Measurements from ENCODE around the gene WDSUB1.

WDSUB1 gene

DNA sequence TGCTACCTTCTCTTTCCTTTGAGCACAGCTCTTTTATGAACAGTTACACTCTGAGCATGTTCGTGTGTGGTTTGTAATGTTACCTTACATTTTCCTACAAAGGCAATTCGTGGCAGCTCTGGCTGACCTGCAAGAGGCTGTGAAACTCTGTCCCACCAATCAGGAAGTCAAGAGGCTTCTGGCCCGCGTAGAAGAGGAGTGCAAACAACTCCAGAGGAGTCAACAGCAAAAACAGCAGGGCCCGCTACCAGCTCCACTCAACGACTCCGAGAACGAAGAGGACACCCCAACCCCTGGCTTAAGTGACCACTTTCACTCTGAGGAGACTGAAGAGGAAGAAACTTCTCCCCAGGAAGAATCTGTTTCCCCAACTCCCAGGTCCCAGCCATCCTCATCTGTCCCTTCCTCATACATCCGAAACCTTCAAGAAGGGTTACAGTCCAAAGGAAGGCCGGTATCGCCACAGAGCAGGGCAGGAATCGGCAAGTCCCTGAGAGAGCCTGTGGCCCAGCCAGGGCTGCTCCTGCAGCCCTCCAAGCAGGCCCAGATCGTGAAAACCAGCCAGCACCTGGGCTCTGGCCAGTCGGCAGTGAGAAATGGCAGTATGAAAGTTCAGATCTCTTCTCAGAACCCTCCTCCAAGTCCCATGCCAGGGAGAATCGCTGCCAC is 56.9 kb downstream of the WDSUB1 start:
- DNase-seq (ENCODE audit: low read depth) = no peak
- H3K4me3 ChIP-seq (ENCODE audit: low read length) = no peak overlapping the region
- TF ChIP-seq, protein P1, sequence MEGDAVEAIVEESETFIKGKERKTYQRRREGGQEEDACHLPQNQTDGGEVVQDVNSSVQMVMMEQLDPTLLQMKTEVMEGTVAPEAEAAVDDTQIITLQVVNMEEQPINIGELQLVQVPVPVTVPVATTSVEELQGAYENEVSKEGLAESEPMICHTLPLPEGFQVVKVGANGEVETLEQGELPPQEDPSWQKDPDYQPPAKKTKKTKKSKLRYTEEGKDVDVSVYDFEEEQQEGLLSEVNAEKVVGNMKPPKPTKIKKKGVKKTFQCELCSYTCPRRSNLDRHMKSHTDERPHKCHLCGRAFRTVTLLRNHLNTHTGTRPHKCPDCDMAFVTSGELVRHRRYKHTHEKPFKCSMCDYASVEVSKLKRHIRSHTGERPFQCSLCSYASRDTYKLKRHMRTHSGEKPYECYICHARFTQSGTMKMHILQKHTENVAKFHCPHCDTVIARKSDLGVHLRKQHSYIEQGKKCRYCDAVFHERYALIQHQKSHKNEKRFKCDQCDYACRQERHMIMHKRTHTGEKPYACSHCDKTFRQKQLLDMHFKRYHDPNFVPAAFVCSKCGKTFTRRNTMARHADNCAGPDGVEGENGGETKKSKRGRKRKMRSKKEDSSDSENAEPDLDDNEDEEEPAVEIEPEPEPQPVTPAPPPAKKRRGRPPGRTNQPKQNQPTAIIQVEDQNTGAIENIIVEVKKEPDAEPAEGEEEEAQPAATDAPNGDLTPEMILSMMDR (conservative IDR thresholded peaks at IDR 0.05; ENCODE audit: low read length) = no peak

DNA sequence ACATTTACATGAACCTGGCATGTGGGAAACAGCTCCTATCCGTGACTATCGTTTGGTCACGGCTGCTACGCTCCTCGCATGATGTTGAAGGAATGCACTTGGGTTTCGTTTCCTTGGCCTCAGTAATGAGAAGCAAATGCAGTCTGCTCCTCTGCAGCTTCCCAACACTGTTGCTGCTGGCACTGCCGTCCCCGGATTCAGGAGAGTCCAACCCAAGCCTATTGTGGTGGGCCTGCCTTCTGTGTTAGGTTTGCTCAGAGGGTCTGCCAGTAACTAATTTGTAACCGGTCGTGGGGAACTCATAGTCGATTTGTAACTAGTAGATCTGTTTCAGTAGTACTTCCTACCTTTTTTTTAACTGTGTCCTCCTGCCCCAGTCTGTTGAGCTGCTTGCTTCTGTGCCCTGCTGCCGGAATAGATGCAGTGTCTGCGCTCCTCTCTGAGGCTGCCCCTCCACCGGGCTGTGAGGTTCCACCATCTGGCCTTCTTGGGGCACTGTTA is 58.4 kb downstream of the WDSUB1 start:
- peak; percentile 95 for DNase-seq (ENCODE audit: low read depth)
- TF ChIP-seq, protein P1 (conservative IDR thresholded peaks at IDR 0.05; ENCODE audit: low read length) = peak; percentile 17; the same call in 1 of the 2 replicates
- peak overlapping the region; percentile 42 for H3K4me3 ChIP-seq (ENCODE audit: low read length)

DNA sequence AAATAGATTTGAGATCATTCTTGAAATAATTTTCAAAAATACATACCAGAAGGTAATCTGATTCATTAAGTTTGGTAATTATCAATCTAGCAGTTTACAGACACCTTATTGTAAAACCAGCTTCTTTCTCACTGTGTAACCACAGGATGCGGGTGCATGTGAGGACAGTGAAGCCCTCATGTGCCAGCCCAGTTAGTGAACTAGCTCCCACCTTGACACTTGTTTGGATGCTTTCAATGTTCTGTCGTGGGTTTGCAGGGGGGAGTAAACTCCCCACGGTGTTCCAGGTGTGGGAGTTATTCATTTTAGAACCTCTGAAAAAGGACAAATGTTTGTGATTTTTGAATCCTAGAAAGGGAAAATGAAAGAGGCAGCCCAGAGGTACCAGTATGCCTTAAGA is 59.0 kb downstream of the WDSUB1 start:
- H3K4me3 ChIP-seq (ENCODE audit: low read length) = peak overlapping the region; percentile 42
- TF ChIP-seq, protein P1 (conservative IDR thresholded peaks at IDR 0.05; ENCODE audit: low read length) = no peak
- peak; percentile 35 for DNase-seq (ENCODE audit: low read depth)

DNA sequence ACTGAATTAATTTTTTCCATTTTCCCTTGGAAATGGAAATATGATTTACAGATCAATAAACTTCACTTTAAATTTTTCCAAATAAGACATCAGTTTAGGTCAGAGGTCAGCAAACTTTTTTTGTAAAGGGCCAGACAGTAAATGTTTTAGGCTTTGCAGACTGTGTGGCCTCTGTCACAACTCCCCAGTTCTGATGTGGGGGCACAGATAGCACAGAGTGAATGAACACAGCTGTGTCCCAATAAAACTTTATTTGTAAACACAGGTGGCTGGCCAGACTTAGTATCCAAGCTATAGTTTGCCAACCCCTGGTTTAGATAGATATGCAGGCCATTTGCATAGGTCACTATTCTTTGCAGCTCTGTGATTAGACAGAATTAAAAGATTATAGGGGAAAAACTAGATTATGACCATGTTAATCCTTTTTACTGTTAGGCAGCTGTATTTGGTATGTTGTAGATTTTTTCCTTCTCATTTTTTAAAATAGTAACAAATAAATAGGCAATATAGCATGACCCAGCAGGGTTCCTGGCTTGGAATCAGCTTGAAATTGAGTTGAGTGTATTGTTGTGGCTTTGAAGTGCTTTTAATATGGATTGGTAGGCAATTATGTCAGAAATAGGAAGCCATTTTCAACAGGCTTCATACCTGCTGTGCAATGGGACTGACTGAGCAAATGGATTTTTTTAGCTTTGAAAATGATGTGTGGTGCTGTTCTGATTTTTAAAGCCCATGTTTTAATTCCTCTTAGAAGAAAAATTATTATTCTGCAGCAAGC is 59.7 kb downstream of the WDSUB1 start:
- no peak for DNase-seq (ENCODE audit: low read depth)
- TF ChIP-seq, protein P1 (conservative IDR thresholded peaks at IDR 0.05; ENCODE audit: low read length) = no peak
- H3K4me3 ChIP-seq (ENCODE audit: low read length) = no peak overlapping the region

DNA sequence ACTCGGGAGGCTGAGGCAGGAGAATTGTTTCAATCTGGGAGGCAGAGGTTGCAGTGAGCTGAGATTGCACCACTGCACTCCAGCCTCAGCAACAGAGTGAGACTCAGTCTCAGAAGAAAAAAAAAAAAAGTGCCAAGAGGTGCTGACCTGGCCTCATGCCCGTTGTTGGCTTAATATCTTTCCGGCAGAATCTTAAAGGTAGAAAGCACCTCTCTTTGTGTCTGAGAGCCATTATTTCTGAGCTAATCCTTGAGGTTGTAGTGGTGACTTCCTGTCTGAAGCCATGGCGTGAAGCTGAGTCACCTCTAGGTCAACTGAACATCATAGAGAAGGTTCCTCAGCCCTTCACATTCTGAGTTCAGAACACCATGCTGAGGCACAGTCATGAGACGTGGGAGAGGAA is 60.4 kb downstream of the WDSUB1 start:
- no peak overlapping the region for H3K4me3 ChIP-seq (ENCODE audit: low read length)
- DNase-seq (ENCODE audit: low read depth) = peak; percentile 25
- TF ChIP-seq, protein P1 (conservative IDR thresholded peaks at IDR 0.05; ENCODE audit: low read length) = no peak

DNA sequence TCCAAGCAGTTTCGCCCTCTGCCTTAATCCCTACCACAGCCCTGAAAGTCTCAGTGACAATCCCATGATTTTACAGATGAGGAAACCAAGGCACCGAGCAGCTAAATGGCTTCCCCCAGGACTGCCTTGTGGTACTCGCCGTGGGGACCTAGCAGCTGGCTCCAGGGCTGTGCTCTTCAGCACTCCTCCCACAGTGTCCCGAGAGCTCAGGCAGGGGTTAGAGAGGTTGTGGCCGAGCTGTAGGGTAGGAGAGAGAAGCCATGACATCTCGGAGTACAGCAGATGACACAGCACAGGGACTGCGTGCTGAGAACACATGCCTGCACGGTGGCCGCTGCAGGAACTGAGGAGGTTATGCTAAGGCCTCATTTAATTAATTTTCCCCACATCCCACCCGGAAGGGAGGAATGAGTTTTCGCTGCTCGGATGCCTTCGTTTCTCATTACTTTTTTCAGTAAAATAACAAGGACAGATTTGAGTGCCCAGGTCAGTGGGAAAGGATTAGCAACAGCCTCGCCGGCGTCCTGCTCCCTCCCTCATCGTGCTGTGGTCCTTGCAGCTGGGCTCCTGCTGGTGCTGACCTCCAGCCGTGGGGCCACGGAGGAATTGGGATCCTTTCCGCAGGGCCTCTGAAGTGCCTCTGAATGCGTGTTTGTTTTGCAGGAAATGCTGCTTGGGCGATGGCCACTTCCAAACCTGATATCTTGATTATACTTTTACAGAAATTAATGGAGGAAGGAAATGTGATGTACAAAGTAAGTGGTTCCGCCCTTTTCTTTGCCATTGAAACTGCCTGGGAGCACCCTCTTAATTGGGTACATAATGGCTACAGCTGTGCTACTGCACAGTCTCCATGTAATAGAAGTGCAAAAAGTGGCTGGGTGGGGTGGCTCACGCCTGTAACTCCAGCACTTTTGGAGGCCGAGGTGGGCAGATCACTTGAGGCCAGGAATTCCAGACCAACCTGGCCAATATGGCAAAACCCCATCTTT is 61.2 kb downstream of the WDSUB1 start:
- H3K4me3 ChIP-seq (ENCODE audit: low read length) = no peak overlapping the region
- no peak for DNase-seq (ENCODE audit: low read depth)
- TF ChIP-seq, protein P1 (conservative IDR thresholded peaks at IDR 0.05; ENCODE audit: low read length) = no peak

All from AG10803 (cell line).